ENCODE results near the gene ONECUT2. TPM values are rescaled to one million over a fixed set of nuclear protein-coding genes. Genes with fewer than 3 reads are reported as not detected.
"Not testable (repeated sequence)": the region's sequence is repeated elsewhere in the genome, so short reads cannot be mapped to it uniquely, and the experiment has no call there.

Gene ONECUT2
- total RNA-seq, 3 donors from 2014 or later: 0.03 to 0.05 (median 0.03) TPM

DNA sequence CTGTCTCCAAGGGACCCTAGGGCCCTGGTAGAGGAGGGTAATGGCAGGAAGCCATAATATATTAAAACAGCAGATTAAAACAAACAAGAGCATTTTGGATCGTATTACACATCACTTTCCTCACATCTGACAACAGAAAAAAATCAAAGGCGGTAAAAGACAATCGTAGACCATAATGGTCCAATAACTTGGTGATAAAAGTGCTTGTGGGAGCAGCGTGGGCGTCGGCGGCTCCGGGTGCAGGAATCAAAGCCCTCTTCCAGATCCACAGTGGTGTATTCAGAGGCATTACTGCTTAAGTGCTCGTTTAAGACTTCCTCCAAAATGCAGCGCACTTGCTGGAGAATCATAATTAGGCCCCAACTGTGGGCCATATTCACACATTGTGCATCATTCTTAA is 83.4 kb downstream of the ONECUT2 start:
- no peak for ATAC-seq
- Mint-ChIP-seq H3K9me3 (no peaks in the 10 kb centered on the region), H3K36me3 (ENCODE audit: insufficient read depth) (no peaks in the 10 kb centered on the region)

DNA sequence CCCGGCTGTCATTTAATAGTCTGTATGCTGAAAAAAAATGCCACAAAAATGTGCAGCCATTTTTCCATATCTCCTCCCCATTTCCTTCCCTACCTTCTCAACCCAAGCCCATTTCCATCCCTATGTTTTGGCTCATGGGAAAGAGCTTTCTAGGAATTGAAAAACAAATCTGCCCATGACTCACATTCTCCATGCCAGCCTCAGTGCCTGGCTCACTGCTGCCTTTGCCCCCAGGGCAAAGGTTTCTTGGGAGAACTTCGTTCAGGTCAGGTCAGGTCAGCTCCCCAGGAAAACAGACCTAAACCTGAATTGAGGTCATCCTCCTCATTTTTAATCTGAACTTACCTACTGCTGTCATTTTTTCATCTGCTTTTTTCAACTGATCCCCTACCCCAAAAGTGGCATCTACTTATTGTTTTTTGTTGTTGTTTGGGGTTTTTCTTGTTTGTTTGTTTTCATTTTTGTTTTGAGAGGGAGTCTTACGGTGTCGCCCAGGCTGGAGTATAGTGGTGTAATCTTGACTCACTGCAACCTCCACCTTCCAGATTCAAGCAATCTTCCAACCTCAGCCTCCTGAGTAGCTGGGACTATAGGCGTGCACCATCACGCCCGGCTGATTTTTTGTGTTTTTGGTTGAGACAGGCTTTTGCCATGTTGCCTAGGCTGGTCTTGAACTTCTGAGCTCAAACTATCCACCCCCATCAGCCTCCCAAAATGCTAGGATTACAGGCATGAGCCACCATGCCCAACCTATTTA is 84.7 kb downstream of the ONECUT2 start:
- no peaks in the 10 kb centered on the region for H3K4me1 Mint-ChIP-seq (ENCODE audit: low read depth)
- ATAC-seq (no peak), DNase-seq (no peak)
- H3K36me3 Mint-ChIP-seq (ENCODE audit: insufficient read depth): no peaks in the 10 kb centered on the region
- no peaks in the 10 kb centered on the region for H3K9me3 Mint-ChIP-seq
- H3K4me3 Mint-ChIP-seq: no peak overlapping the region
- H3K27me3 Mint-ChIP-seq (ENCODE audit: low read depth): peaks cover 22% of the 10 kb centered on the region

More for the DNA sequence above, 83.4 kb downstream of the ONECUT2 start:
- Mint-ChIP-seq H3K27me3 (ENCODE audit: low read depth) (peaks cover 22% of the 10 kb centered on the region), H3K4me3 (no peak overlapping the region), H3K4me1 (ENCODE audit: low read depth) (no peaks in the 10 kb centered on the region)
- no peak for DNase-seq

DNA sequence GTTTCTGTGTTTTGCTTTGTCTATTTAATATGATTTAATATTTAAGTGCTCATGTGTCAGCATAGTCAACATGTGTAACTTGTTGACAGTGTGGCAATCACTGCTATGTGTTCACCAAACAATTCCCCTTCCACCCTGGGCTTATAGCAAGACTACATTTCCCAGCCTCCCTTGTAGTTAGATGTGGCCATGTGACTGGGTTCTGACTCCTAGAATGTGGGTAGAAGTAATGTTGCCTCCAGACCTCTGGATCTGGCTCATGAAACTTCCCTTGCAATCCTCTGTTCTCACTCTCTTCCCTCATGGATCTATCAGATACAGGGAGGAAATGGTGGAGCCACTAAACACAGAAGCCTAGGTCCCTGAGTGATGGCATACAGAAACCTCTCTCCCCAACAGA is 87.2 kb downstream of the ONECUT2 start:
- not testable (repeated sequence) for ATAC-seq; H3K36me3 Mint-ChIP-seq (ENCODE audit: insufficient read depth); H3K4me1 Mint-ChIP-seq (ENCODE audit: low read depth); DNase-seq; H3K9me3 Mint-ChIP-seq; H3K4me3 Mint-ChIP-seq
- peaks cover 20% of the 10 kb centered on the region for H3K27me3 Mint-ChIP-seq (ENCODE audit: low read depth)

DNA sequence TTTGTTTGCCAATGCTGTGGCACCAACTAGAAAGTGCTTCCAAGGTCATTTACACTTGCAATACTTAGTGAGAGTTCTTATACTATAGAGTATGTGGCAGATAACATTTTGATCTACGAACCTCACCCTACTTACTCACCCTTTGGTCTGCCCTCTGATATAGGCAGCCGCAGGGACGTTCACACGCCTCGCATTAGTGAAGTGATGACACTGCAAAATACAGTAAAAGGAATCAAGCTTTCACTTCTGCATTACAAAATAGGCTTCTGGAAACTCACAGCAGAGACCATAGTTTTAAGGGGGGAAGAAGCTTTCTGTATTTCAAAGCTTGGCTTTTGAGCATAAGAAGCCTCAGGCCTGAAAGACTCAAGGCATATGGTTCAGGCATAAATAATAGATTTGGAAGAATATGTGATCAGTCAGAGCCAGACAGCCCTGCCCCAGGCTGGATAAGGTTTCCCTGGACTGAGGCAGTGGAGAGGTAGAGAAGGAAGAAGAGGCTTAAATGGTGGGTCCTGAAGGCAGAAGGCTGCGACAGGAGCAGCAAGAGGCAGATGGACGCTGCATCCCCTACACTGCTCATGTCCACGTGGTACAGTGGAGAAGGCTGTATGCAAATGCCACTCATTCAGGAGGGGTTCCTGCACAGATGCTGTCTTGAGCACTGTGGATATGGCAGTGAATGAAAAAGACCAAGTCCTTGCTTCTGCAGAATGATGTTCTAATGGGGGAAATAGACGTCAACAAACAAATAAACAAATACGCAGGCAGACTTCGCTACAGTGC is 88.2 kb downstream of the ONECUT2 start:
- Mint-ChIP-seq H3K27me3 (ENCODE audit: low read depth) (peaks cover 14% of the 10 kb centered on the region), H3K4me1 (ENCODE audit: low read depth) (no peaks in the 10 kb centered on the region), H3K36me3 (ENCODE audit: insufficient read depth) (no peaks in the 10 kb centered on the region), H3K9me3 (no peaks in the 10 kb centered on the region), H3K4me3 (no peak overlapping the region)
- no peak for DNase-seq
- no peak for ATAC-seq

DNA sequence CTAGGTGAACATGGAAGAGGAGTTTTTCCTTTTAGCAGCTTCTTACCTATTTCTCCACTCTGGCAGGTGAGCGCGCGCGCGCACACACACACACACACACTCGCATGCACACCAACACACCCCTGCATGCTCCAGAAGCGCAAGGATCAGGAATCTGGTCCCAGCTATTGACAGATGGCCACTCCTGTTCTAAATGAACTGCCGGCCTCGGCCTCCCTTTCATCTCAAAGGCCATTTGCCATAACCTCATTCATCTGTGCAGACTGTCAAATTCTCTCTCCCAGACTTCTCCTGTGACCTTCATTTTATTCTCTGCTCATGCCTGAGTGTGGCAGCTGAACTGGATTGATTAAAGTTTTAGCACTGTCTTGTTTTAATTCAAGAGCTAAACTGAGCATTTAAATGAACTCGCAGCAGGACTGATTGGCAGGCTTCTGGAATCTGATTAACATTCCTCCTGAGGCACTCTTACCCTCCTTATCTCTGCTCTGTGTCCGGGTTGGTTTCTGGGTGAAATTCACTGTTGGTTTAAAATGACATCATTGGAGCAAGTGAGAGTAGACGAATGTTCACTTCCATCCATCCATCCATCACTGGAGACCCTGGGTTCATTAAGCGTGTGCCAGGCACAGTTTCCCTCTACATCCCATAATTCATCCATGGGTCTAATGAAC is 92.5 kb downstream of the ONECUT2 start:
- no peak overlapping the region for H3K4me3 Mint-ChIP-seq
- H3K27me3 Mint-ChIP-seq (ENCODE audit: low read depth): peaks cover under 1% of the 10 kb centered on the region
- ATAC-seq (no peak), DNase-seq (no peak)
- no peaks in the 10 kb centered on the region for H3K36me3 Mint-ChIP-seq (ENCODE audit: insufficient read depth)
- no peaks in the 10 kb centered on the region for H3K4me1 Mint-ChIP-seq (ENCODE audit: low read depth)
- H3K9me3 Mint-ChIP-seq: no peaks in the 10 kb centered on the region

DNA sequence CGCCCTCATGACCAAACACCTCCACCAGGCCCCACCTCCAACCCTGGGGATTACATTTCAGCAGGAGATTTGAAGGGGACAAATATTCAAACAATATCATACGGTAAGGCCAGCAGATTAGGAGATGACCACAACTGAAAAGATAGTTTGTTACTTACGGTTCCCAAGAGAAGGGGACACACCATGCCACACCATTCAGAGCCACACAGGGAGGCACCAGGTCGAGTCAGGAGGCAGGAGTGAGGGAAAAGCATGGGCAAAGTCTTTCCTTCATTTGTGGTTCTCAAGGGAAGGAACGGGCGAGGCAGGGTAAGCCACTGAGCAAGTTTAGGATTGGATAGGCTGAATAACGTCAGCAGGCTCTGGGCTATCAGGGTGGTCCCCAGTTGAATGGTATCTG is 94.0 kb downstream of the ONECUT2 start:
- no peaks in the 10 kb centered on the region for H3K9me3 Mint-ChIP-seq
- H3K27me3 Mint-ChIP-seq (ENCODE audit: low read depth): peaks cover 2% of the 10 kb centered on the region
- DNase-seq (no peak), ATAC-seq (no peak)
- H3K36me3 Mint-ChIP-seq (ENCODE audit: insufficient read depth): no peaks in the 10 kb centered on the region
- no peak overlapping the region for H3K4me3 Mint-ChIP-seq
- no peaks in the 10 kb centered on the region for H3K4me1 Mint-ChIP-seq (ENCODE audit: low read depth)

DNA sequence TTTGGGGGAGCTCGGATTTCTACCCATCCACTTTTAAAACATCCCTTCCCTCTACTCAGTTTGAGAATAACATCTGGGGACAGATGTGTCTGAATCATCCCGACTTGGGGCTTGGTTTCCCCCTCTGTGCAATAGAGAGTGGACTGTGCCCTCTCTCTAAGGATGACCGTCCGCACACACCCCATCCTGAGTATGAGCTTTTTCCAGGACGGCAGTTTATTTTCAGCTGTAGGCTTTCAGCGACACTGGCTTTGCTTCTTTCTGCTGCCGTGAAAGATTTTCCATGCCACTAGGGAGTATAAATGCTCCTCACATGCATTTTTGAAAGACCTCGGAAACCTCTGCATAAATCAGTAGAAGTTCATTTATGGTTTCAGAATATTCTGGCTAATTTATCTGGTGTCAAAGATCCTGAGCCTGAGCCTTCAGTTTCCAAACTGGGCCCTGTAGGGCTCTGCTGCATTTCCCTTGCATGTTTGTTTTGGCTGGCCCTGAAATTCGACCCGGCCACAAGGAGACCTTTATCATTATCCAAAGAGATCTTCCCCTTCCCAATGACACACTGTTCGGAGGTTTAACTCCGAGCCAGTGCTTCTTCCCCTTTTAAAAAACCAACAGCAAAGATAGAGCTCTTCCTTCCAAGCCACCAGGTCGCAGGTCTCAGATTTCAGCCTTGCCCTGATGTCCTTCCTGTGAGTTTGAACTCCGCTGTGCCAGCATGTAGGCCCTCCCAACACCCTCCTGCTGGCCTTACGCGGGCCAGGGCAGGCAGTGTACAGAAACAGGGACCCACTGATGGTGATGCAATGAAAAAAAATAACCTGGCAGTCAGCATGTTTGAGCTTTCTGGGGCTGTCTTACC is 98.1 kb downstream of the ONECUT2 start:
- no peaks in the 10 kb centered on the region for H3K9me3 Mint-ChIP-seq
- peaks cover 2% of the 10 kb centered on the region for H3K27me3 Mint-ChIP-seq (ENCODE audit: low read depth)
- DNase-seq (no peak), ATAC-seq (no peak)
- H3K4me1 Mint-ChIP-seq (ENCODE audit: low read depth): no peaks in the 10 kb centered on the region
- H3K36me3 Mint-ChIP-seq (ENCODE audit: insufficient read depth): no peaks in the 10 kb centered on the region
- no peak overlapping the region for H3K4me3 Mint-ChIP-seq

DNA sequence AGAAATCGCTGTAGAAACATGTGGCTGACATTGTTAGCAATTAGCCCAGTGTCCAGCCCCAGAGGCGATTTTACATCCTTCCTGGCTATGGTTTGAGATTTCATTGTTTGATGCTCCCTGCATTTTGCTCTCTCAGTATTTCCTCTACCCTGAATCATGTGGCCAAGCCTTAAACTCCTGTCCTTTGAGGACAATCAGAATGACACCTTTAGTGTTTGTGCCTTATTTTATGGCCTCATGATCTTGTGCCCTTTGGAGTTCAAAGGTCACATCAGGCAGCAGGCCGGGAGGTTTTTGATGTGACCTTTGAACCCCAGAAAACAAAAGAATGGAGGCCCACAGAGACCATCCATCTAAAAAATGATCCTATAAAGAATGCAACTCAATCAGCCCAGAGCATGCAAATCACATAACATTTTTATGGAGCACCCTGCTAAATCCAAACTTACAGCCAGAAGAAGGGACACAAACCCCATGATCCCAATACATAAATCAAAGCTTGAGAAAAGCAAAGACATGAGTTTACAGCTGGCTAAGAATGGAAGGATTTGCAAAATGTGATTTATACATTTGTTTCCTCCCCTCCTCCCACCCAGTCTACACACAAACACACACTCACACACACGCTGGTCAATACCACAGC is 98.8 kb downstream of the ONECUT2 start:
- DNase-seq (no peak), ATAC-seq (no peak)
- no peaks in the 10 kb centered on the region for H3K36me3 Mint-ChIP-seq (ENCODE audit: insufficient read depth)
- H3K9me3 Mint-ChIP-seq: no peaks in the 10 kb centered on the region
- peaks cover 2% of the 10 kb centered on the region for H3K27me3 Mint-ChIP-seq (ENCODE audit: low read depth)
- no peak overlapping the region for H3K4me3 Mint-ChIP-seq
- H3K4me1 Mint-ChIP-seq (ENCODE audit: low read depth): no peaks in the 10 kb centered on the region

DNA sequence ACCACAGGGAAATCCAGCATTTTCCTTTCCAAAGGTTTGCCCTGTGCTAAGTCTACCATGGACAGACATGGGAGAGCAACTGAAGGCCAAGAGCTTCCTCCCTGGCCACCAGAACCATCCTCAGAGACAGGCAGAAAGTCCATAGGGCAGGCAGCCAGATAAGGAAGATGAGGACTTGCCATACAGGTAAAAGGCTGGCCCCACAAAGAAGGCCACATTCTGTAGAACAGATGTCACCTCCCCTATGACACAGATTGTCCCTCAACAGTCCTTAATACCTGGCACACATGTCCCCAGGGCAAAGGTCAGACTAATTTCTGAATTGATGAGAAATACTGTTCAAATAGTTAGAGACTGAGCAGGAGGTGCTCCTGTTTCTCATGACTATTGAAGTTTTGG is 99.3 kb downstream of the ONECUT2 start:
- no peak overlapping the region for H3K4me3 Mint-ChIP-seq
- no peaks in the 10 kb centered on the region for H3K9me3 Mint-ChIP-seq
- ATAC-seq: no peak
- H3K27me3 Mint-ChIP-seq (ENCODE audit: low read depth): peaks cover 2% of the 10 kb centered on the region
- H3K4me1 Mint-ChIP-seq (ENCODE audit: low read depth): no peaks in the 10 kb centered on the region
- H3K36me3 Mint-ChIP-seq (ENCODE audit: insufficient read depth): no peaks in the 10 kb centered on the region
- DNase-seq: no peak

DNA sequence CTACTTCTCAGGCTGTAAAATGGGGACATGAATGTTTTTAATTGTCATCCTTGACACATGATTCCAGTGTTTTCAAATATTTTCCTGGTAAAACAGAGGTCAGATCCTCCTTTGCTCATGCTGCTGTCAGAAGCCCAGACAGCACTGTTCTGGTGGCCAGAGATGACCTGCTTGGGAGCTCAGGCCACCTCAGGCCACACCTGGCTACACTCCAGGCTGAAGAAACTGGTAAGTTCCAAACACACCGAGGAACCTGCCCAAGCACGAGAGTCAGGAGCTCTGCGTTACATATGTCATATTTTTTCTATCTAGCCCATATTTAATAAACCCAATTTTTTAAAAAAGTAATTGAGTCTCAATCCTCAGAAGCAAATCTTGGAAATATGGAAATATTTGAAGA is 103.4 kb downstream of the ONECUT2 start:
- DNase-seq (no peak), ATAC-seq (no peak)
- Mint-ChIP-seq H3K27me3 (ENCODE audit: low read depth) (no peaks in the 10 kb centered on the region), H3K36me3 (ENCODE audit: insufficient read depth) (no peaks in the 10 kb centered on the region), H3K4me3 (no peak overlapping the region), H3K4me1 (ENCODE audit: low read depth) (no peaks in the 10 kb centered on the region), H3K9me3 (no peaks in the 10 kb centered on the region)

DNA sequence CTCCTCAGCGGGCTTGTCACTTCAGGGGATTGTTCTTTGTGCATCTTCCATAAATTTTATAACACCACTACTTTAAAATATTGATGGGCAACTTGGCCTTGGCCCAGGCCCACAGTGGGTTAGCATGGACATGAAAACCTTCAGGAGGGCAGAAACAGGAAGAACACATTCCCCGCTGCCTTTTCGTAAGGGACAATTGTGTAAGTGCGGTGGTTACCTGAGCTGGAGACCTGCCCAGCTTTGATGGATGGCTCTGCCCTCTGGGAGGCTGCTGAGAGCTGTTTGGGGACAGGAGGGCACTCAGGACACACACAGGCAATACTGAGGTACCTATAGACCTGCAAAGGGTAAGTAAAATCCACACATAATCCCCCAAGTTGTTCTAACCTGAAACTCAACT is 104.5 kb downstream of the ONECUT2 start:
- DNase-seq (no peak), ATAC-seq (no peak)
- H3K4me3 Mint-ChIP-seq: no peak overlapping the region
- H3K4me1 Mint-ChIP-seq (ENCODE audit: low read depth): no peaks in the 10 kb centered on the region
- H3K27me3 Mint-ChIP-seq (ENCODE audit: low read depth): no peaks in the 10 kb centered on the region
- H3K36me3 Mint-ChIP-seq (ENCODE audit: insufficient read depth): no peaks in the 10 kb centered on the region
- no peaks in the 10 kb centered on the region for H3K9me3 Mint-ChIP-seq
